Measurements from ENCODE around the gene LRP2.

- TF ChIP-seq, protein P1, sequence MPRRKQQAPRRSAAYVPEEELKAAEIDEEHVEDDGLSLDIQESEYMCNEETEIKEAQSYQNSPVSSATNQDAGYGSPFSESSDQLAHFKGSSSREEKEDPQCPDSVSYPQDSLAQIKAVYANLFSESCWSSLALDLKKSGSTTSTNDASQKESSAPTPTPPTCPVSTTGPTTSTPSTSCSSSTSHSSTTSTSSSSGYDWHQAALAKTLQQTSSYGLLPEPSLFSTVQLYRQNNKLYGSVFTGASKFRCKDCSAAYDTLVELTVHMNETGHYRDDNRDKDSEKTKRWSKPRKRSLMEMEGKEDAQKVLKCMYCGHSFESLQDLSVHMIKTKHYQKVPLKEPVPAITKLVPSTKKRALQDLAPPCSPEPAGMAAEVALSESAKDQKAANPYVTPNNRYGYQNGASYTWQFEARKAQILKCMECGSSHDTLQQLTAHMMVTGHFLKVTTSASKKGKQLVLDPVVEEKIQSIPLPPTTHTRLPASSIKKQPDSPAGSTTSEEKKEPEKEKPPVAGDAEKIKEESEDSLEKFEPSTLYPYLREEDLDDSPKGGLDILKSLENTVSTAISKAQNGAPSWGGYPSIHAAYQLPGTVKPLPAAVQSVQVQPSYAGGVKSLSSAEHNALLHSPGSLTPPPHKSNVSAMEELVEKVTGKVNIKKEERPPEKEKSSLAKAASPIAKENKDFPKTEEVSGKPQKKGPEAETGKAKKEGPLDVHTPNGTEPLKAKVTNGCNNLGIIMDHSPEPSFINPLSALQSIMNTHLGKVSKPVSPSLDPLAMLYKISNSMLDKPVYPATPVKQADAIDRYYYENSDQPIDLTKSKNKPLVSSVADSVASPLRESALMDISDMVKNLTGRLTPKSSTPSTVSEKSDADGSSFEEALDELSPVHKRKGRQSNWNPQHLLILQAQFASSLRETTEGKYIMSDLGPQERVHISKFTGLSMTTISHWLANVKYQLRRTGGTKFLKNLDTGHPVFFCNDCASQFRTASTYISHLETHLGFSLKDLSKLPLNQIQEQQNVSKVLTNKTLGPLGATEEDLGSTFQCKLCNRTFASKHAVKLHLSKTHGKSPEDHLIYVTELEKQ (tag by site-specific recombination; IDR thresholded peaks at IDR 0.05; ENCODE audit: borderline replicate concordance) = no peak
- TF ChIP-seq ZNF174 (tag by site-specific recombination; IDR thresholded peaks at IDR 0.05) (no peak), ZSCAN30 (tag by site-specific recombination; IDR thresholded peaks at IDR 0.05) (no peak)
Observed at GRCh38 chr2:169323841-169324240, 38.5 kb downstream of the LRP2 start.

Measured in HEK293 (cell line).